ENCODE results near the gene FAM228B. TPM values are rescaled to one million over a fixed set of nuclear protein-coding genes. Genes with fewer than 3 reads are reported as not detected.

The FAM228B gene
- total and polyA plus RNA-seq, 9 of the 15 experiments (the other 6 are each of a cell fraction or from before 2014, with no cell fraction given), result 1.1 to 3.7 (median 2.6) TPM

DNA sequence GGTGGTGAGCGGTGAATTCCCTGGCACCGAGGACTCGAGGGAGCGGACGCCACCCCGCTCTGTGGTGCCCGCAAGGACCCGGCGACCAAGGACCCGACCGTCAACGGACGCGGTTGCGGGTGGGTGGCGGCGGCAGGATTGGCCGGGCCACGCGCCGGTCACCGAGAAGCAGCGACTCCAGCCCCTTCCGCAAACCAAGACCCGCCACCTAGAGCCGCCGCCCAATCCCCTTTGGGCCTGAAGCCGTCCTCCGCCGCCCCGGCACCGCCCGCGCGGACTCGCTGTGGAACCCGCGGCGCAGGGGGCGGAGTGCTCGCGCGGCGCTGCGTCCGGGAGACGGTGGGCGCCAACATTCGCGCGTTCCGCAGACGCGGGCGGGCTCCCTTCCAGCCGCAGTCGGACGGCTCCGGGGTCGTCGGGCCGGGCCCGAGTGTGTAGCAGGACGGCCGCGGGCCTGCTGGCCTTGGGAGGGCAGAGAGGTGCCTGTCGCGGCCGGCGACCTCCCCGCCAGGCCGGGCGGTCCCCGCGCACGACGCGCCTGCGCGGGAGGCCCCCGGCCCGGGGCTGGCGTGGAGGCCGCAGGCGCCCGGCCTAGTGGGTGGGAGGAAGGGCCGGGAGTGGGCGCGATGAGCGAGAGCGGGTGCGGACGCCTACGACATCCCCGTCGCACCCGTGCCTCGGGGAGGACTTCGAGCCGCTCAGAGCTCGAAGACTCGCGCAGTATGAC is at the start of gene FAM228B, which contains the start of gene PFN4 (continued):
- TF ChIP-seq, protein P1, sequence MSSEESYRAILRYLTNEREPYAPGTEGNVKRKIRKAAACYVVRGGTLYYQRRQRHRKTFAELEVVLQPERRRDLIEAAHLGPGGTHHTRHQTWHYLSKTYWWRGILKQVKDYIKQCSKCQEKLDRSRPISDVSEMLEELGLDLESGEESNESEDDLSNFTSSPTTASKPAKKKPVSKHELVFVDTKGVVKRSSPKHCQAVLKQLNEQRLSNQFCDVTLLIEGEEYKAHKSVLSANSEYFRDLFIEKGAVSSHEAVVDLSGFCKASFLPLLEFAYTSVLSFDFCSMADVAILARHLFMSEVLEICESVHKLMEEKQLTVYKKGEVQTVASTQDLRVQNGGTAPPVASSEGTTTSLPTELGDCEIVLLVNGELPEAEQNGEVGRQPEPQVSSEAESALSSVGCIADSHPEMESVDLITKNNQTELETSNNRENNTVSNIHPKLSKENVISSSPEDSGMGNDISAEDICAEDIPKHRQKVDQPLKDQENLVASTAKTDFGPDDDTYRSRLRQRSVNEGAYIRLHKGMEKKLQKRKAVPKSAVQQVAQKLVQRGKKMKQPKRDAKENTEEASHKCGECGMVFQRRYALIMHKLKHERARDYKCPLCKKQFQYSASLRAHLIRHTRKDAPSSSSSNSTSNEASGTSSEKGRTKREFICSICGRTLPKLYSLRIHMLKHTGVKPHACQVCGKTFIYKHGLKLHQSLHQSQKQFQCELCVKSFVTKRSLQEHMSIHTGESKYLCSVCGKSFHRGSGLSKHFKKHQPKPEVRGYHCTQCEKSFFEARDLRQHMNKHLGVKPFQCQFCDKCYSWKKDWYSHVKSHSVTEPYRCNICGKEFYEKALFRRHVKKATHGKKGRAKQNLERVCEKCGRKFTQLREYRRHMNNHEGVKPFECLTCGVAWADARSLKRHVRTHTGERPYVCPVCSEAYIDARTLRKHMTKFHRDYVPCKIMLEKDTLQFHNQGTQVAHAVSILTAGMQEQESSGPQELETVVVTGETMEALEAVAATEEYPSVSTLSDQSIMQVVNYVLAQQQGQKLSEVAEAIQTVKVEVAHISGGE (CRISPR knock-in tag; IDR thresholded peaks at IDR 0.05), result peak in 1 of 3 experiments; percentile 60; a peak in 2 of 6 replicates
- TF ChIP-seq, protein P2, sequence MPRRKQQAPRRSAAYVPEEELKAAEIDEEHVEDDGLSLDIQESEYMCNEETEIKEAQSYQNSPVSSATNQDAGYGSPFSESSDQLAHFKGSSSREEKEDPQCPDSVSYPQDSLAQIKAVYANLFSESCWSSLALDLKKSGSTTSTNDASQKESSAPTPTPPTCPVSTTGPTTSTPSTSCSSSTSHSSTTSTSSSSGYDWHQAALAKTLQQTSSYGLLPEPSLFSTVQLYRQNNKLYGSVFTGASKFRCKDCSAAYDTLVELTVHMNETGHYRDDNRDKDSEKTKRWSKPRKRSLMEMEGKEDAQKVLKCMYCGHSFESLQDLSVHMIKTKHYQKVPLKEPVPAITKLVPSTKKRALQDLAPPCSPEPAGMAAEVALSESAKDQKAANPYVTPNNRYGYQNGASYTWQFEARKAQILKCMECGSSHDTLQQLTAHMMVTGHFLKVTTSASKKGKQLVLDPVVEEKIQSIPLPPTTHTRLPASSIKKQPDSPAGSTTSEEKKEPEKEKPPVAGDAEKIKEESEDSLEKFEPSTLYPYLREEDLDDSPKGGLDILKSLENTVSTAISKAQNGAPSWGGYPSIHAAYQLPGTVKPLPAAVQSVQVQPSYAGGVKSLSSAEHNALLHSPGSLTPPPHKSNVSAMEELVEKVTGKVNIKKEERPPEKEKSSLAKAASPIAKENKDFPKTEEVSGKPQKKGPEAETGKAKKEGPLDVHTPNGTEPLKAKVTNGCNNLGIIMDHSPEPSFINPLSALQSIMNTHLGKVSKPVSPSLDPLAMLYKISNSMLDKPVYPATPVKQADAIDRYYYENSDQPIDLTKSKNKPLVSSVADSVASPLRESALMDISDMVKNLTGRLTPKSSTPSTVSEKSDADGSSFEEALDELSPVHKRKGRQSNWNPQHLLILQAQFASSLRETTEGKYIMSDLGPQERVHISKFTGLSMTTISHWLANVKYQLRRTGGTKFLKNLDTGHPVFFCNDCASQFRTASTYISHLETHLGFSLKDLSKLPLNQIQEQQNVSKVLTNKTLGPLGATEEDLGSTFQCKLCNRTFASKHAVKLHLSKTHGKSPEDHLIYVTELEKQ (CRISPR knock-in tag; IDR thresholded peaks at IDR 0.05), result no peak
- TF ChIP-seq CREBBP (IDR thresholded peaks at IDR 0.05; ENCODE audit: low read depth, low read length), result no peak
- TF ChIP-seq ZNF184 (CRISPR knock-in tag; IDR thresholded peaks at IDR 0.05), result no peak
- peak; percentile 57; the same call in 1 of the 2 replicates for TF ChIP-seq ZNF263 (CRISPR knock-in tag; IDR thresholded peaks at IDR 0.05; ENCODE audit: borderline replicate concordance)
- TF ChIP-seq ZNF224 (CRISPR knock-in tag; IDR thresholded peaks at IDR 0.05), result no peak; the same call in 1 of the 2 replicates
- TF ChIP-seq PTRF (tag; IDR thresholded peaks at IDR 0.05), result no peak
- TF ChIP-seq, protein P3, sequence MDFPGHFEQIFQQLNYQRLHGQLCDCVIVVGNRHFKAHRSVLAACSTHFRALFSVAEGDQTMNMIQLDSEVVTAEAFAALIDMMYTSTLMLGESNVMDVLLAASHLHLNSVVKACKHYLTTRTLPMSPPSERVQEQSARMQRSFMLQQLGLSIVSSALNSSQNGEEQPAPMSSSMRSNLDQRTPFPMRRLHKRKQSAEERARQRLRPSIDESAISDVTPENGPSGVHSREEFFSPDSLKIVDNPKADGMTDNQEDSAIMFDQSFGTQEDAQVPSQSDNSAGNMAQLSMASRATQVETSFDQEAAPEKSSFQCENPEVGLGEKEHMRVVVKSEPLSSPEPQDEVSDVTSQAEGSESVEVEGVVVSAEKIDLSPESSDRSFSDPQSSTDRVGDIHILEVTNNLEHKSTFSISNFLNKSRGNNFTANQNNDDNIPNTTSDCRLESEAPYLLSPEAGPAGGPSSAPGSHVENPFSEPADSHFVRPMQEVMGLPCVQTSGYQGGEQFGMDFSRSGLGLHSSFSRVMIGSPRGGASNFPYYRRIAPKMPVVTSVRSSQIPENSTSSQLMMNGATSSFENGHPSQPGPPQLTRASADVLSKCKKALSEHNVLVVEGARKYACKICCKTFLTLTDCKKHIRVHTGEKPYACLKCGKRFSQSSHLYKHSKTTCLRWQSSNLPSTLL (IDR thresholded peaks at IDR 0.05), result no peak
- TF ChIP-seq ZNF384 (IDR thresholded peaks at IDR 0.05; ENCODE audit: low read depth, low read length), result no peak
- no peak for TF ChIP-seq BRF1 (IDR thresholded peaks at IDR 0.05; ENCODE audit: borderline replicate concordance, extremely low read depth, insufficient read length)
- TF ChIP-seq, protein P4, sequence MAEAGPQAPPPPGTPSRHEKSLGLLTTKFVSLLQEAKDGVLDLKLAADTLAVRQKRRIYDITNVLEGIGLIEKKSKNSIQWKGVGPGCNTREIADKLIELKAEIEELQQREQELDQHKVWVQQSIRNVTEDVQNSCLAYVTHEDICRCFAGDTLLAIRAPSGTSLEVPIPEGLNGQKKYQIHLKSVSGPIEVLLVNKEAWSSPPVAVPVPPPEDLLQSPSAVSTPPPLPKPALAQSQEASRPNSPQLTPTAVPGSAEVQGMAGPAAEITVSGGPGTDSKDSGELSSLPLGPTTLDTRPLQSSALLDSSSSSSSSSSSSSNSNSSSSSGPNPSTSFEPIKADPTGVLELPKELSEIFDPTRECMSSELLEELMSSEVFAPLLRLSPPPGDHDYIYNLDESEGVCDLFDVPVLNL (CRISPR knock-in tag; IDR thresholded peaks at IDR 0.05; ENCODE audit: low read depth), result no peak
- TF ChIP-seq, protein P5, sequence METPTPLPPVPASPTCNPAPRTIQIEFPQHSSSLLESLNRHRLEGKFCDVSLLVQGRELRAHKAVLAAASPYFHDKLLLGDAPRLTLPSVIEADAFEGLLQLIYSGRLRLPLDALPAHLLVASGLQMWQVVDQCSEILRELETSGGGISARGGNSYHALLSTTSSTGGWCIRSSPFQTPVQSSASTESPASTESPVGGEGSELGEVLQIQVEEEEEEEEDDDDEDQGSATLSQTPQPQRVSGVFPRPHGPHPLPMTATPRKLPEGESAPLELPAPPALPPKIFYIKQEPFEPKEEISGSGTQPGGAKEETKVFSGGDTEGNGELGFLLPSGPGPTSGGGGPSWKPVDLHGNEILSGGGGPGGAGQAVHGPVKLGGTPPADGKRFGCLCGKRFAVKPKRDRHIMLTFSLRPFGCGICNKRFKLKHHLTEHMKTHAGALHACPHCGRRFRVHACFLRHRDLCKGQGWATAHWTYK (CRISPR knock-in tag; IDR thresholded peaks at IDR 0.05), result no peak; the same call in 1 of the 2 replicates
- no peak for TF ChIP-seq MYNN (IDR thresholded peaks at IDR 0.05)
- no peak for TF ChIP-seq MYNN (CRISPR knock-in tag; IDR thresholded peaks at IDR 0.05)
